Spinal cord (tissue), 10 donors: ENCODE measurements around the gene SORCS1. TPM values are rescaled to one million over a fixed set of nuclear protein-coding genes. Genes with fewer than 3 reads are reported as not detected.

Source experiments
- DNase-seq, 6 donors: peaks; one replicate each; pipeline versions ENCODE4 v3.0.0 to v3.0.0-alpha.2; 2013 to 2015; ENCODE audit warnings: low spot score in 6 of 6, low read depth in 4 of 6
- H3K27ac ChIP-seq: one replicate; pipeline ENCODE4 v1.5.1; 2013; ENCODE audit warnings: low read depth, low read length, control low read depth
- H3K27me3 ChIP-seq: one replicate; pipeline ENCODE4 v1.6.1; 2013; ENCODE audit warnings: low read length; ENCODE audit not compliant: control insufficient read depth, insufficient read depth
- H3K36me3 ChIP-seq: one replicate; pipeline ENCODE4 v1.6.1; 2013; ENCODE audit warnings: low read length; ENCODE audit not compliant: control insufficient read depth, insufficient read depth
- H3K4me1 ChIP-seq: one replicate; pipeline ENCODE4 v1.6.1; 2013; ENCODE audit warnings: low read length; ENCODE audit not compliant: control insufficient read depth, insufficient read depth
- H3K4me3 ChIP-seq: one replicate; pipeline ENCODE4 v1.5.1; 2013; ENCODE audit warnings: low read depth, low read length, control low read depth
- H3K9me3 ChIP-seq: one replicate; pipeline ENCODE4 v1.6.1; 2013; ENCODE audit warnings: low read length; ENCODE audit not compliant: control insufficient read depth, insufficient read depth
- WGBS: methylation state at CpG from one replicate; pipeline ENCODE4 v1.1.5; 2013; ENCODE audit warnings: missing lambda C conversion rate; ENCODE audit not compliant: insufficient coverage; 5-methylcytosine and 5-hydroxymethylcytosine counted together
- polyA plus RNA-seq, 2 donors: library from polyadenylated mRNA; unstranded; fragments of 120-200 nt; gene quantifications; one replicate each; pipeline ENCODE4 v1.2.1, GENCODE V29; 2013; ENCODE audit not compliant: insufficient read length in 2 of 2
- total RNA-seq, 2 donors: library from RNA; depleted of rRNA in 1 of 2; stranded (reverse); fragments of 120-200 nt in 1 of 2; fragments of >200 nt in 1 of 2; gene quantifications; one replicate each; pipeline versions ENCODE4 v1.2.3 to v1.2.4, GENCODE V29; 2013 to 2014
- donor health status: healthy.

The SORCS1 gene
- total and polyA plus RNA-seq, 4 donors: 11.4 to 38.0 (median 19.3) TPM

- H3K27me3 ChIP-seq: no peaks in the 10 kb centered on the region
- H3K4me3 ChIP-seq: no peak overlapping the region
- H3K36me3 ChIP-seq: no peaks in the 10 kb centered on the region
- no peaks in the 10 kb centered on the region for H3K4me1 ChIP-seq
- WGBS: no CpG with 5 or more reads among the region's 6 CpGs
- no peaks in the 10 kb centered on the region for H3K9me3 ChIP-seq
- peak overlapping the region; percentile 33 for H3K27ac ChIP-seq
- peak in 1 of 6 donors; percentile 38 for DNase-seq
Observed at GRCh38 chr10:107085665-107086525, 78.6 kb downstream of the SORCS1 start.

GRCh38 chr10:107083388-107084009 is 81.0 kb downstream of the SORCS1 start:
- H3K27me3 ChIP-seq: no peaks in the 10 kb centered on the region
- no peak overlapping the region for H3K27ac ChIP-seq
- no peaks in the 10 kb centered on the region for H3K9me3 ChIP-seq
- no peaks in the 10 kb centered on the region for H3K4me1 ChIP-seq
- no CpG with 5 or more reads among the region's 3 CpGs for whole genome bisulfite sequencing
- DNase-seq: no peak
- H3K4me3 ChIP-seq: no peak overlapping the region
- no peaks in the 10 kb centered on the region for H3K36me3 ChIP-seq

- no CpG with 5 or more reads among the region's 1 CpG for WGBS
- H3K27me3 ChIP-seq: no peaks in the 10 kb centered on the region
Observed at GRCh38 chr10:107081644-107082043, 82.9 kb downstream of the SORCS1 start.

GRCh38 chr10:107075117-107075516 is 89.4 kb downstream of the SORCS1 start:
- H3K9me3 ChIP-seq: no peaks in the 10 kb centered on the region
- no CpG with 5 or more reads among the region's 2 CpGs for WGBS
- H3K27ac ChIP-seq: no peak overlapping the region
- DNase-seq: no peak
- H3K27me3 ChIP-seq: no peaks in the 10 kb centered on the region
- H3K36me3 ChIP-seq: no peaks in the 10 kb centered on the region
- H3K4me1 ChIP-seq: peaks cover 4% of the 10 kb centered on the region
- no peak overlapping the region for H3K4me3 ChIP-seq

More at GRCh38 chr10:107081644-107082043, 82.9 kb downstream of the SORCS1 start:
- Histone ChIP-seq H3K9me3 (no peaks in the 10 kb centered on the region), H3K36me3 (no peaks in the 10 kb centered on the region), H3K27ac (no peak overlapping the region), H3K4me1 (no peaks in the 10 kb centered on the region), H3K4me3 (no peak overlapping the region)
- peak in 1 of 6 donors; percentile 18 for DNase-seq

GRCh38 chr10:107072786-107073185 is 91.7 kb downstream of the SORCS1 start:
- DNase-seq: peak in 2 of 6 donors; percentile 29 to 48
- Histone ChIP-seq H3K4me1 (peaks cover 4% of the 10 kb centered on the region), H3K4me3 (no peak overlapping the region), H3K27ac (no peak overlapping the region), H3K27me3 (no peaks in the 10 kb centered on the region), H3K36me3 (no peaks in the 10 kb centered on the region), H3K9me3 (no peaks in the 10 kb centered on the region)
- 42% methylated on average over 4 of the region's 5 CpGs for WGBS

GRCh38 chr10:107072028-107072427 is 92.5 kb downstream of the SORCS1 start:
- DNase-seq: no peak
- 73% methylated on average over 1 of the region's 3 CpGs for WGBS
- Histone ChIP-seq H3K9me3 (no peaks in the 10 kb centered on the region), H3K36me3 (no peaks in the 10 kb centered on the region), H3K27ac (no peak overlapping the region), H3K4me3 (no peak overlapping the region), H3K27me3 (no peaks in the 10 kb centered on the region), H3K4me1 (peaks cover 4% of the 10 kb centered on the region)

GRCh38 chr10:107071301-107071700 is 93.2 kb downstream of the SORCS1 start:
- 67% methylated on average over 1 of the region's 4 CpGs for WGBS
- no peak for DNase-seq
- Histone ChIP-seq H3K4me1 (peaks cover 4% of the 10 kb centered on the region), H3K27ac (no peak overlapping the region), H3K9me3 (no peaks in the 10 kb centered on the region), H3K4me3 (no peak overlapping the region), H3K27me3 (no peaks in the 10 kb centered on the region), H3K36me3 (no peaks in the 10 kb centered on the region)

- no peak for DNase-seq
- no peaks in the 10 kb centered on the region for H3K36me3 ChIP-seq
- no CpG with 5 or more reads among the region's 4 CpGs for WGBS
Observed at GRCh38 chr10:107067843-107068242, 96.7 kb downstream of the SORCS1 start.

GRCh38 chr10:107064075-107064474 is 100.4 kb downstream of the SORCS1 start:
- Histone ChIP-seq H3K27me3 (no peaks in the 10 kb centered on the region), H3K4me1 (no peaks in the 10 kb centered on the region), H3K9me3 (no peaks in the 10 kb centered on the region), H3K36me3 (no peaks in the 10 kb centered on the region), H3K27ac (no peak overlapping the region), H3K4me3 (no peak overlapping the region)
- DNase-seq: no peak
- 100% methylated on average over 1 of the region's 5 CpGs for WGBS

More at GRCh38 chr10:107067843-107068242, 96.7 kb downstream of the SORCS1 start:
- H3K9me3 ChIP-seq: no peaks in the 10 kb centered on the region
- peaks cover 4% of the 10 kb centered on the region for H3K4me1 ChIP-seq
- no peaks in the 10 kb centered on the region for H3K27me3 ChIP-seq
- no peak overlapping the region for H3K27ac ChIP-seq
- H3K4me3 ChIP-seq: no peak overlapping the region
